Measurements from ENCODE around the gene REEP3. TPM values are rescaled to one million over a fixed set of nuclear protein-coding genes. Genes with fewer than 3 reads are reported as not detected.

The REEP3 gene
- total and polyA plus RNA-seq, 8 donors, result 7.3 to 90.4 (median 30.3) TPM

GRCh38 chr10:63641366-63641765 is 120.2 kb downstream of the REEP3 start:
- TF ChIP-seq POLR2AphosphoS5 (IDR thresholded peaks at IDR 0.05) (no peak), EP300 (IDR thresholded peaks at IDR 0.05) (no peak), CTCF (IDR thresholded peaks at IDR 0.05) (no peak)
- intact Hi-C loops (cut with DNase I; ENCODE audit: low total_unique reads), result no loop called here
- Histone ChIP-seq H3K27me3 (no peaks in the 10 kb centered on the region), H3K36me3 (no peaks in the 10 kb centered on the region), H3K4me3 (no peak overlapping the region), H3K9me3 (no peaks in the 10 kb centered on the region), H3K27ac (no peak overlapping the region), H3K4me1 (peaks cover 0 to 8% (median 2%) of the 10 kb centered on the region in 4 donors)
- DNase-seq, result no peak

GRCh38 chr10:63641799-63642198 is 120.6 kb downstream of the REEP3 start:
- H3K9me3 ChIP-seq, result no peaks in the 10 kb centered on the region
- 83 to 92% (median 85%) methylated on average over 5 of the region's 5 CpGs for WGBS, 5 donors
- intact Hi-C loops (cut with DNase I; ENCODE audit: low total_unique reads), result no loop called here
- no peak overlapping the region for H3K4me3 ChIP-seq
- no peak overlapping the region for H3K27ac ChIP-seq
- DNase-seq, result no peak
- peaks cover 0 to 8% (median 2%) of the 10 kb centered on the region in 4 donors for H3K4me1 ChIP-seq
- no peaks in the 10 kb centered on the region for H3K36me3 ChIP-seq
- no peaks in the 10 kb centered on the region for H3K27me3 ChIP-seq
- TF ChIP-seq CTCF (IDR thresholded peaks at IDR 0.05), result no peak
- TF ChIP-seq POLR2AphosphoS5 (IDR thresholded peaks at IDR 0.05), result no peak
- no peak for TF ChIP-seq POLR2A (IDR thresholded peaks at IDR 0.05)
- TF ChIP-seq EP300 (IDR thresholded peaks at IDR 0.05), result no peak

DNA sequence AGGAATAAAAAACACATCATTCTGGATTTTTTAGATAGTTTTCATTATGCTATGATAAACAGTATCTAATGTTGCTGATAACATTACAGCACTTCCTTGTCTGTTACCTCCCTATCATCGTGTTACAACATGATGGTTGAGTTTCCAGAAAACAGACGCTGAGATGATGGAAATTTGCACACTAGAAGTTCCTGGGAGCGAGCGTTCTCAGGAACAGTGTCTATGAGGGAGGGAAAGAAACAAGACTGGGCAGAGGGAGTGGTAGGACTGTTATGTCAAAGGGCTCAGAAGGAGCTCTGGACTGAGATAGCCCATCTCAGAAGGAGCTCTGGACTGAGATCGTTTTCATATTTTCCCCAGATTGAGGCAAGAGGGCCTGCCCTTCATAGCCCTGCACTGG is 121.6 kb downstream of the REEP3 start:
- H3K4me1 ChIP-seq, result peaks cover 0 to 6% (median under 1%) of the 10 kb centered on the region in 4 donors
- no peaks in the 10 kb centered on the region for H3K9me3 ChIP-seq
- no peaks in the 10 kb centered on the region for H3K36me3 ChIP-seq
- WGBS, 5 donors, result 80 to 90% (median 82%) methylated on average over 5 of the region's 5 CpGs
- H3K27ac ChIP-seq, result peak overlapping the region in 2 of 5 donors; percentile 20 to 35
- intact Hi-C loops (cut with DNase I; ENCODE audit: low total_unique reads), result no loop called here
- H3K27me3 ChIP-seq, result no peaks in the 10 kb centered on the region
- TF ChIP-seq EP300 (IDR thresholded peaks at IDR 0.05) (no peak), POLR2AphosphoS5 (IDR thresholded peaks at IDR 0.05) (no peak), CTCF (IDR thresholded peaks at IDR 0.05) (no peak), POLR2A (IDR thresholded peaks at IDR 0.05) (no peak)
- no peak overlapping the region for H3K4me3 ChIP-seq
- no peak for DNase-seq

DNA sequence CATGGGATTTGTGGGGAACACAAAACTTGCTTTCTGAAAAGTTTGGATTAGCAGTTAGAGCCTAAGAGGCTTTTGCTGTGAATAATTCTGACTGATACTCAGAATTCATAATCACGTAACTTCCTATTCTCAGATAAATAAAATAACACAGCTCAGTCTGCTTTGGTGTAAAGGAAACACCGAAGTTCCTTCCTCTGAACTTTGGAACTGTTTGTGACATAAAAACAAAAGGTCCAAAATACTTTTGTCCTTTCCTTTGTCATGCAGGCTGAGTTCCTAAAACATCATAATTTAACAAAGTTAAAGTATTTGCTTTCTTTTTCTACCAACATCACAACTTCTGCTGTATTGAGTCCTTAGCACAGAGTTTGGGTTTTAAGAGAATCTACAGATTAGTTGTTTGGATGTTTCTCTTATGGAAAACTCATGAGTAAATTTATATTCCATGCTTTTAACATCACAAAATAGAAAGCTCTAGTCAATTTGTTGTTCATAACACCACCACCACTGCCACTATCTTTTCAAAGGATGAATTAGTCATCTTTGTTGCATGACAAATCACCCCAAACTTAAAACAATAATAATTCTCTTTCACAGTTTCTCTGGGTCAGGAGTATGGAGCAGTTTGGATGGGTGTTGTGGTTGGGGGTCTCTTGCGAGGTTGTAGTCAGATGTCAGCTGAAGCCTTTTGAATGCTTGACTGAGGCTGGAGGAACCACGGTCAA is 123.4 kb downstream of the REEP3 start:
- H3K4me3 ChIP-seq, result no peak overlapping the region
- H3K27ac ChIP-seq, result peak overlapping the region; percentile 3 to 66 (median 46)
- WGBS, 5 donors, result 65 to 74% (median 72%) methylated on average over 4 of the region's 4 CpGs
- intact Hi-C loops (cut with DNase I; ENCODE audit: low total_unique reads), result no loop called here
- H3K36me3 ChIP-seq, result no peaks in the 10 kb centered on the region
- no peaks in the 10 kb centered on the region for H3K4me1 ChIP-seq
- no peak for DNase-seq
- TF ChIP-seq POLR2A (IDR thresholded peaks at IDR 0.05) (no peak), CTCF (IDR thresholded peaks at IDR 0.05) (no peak), POLR2AphosphoS5 (IDR thresholded peaks at IDR 0.05) (no peak), EP300 (IDR thresholded peaks at IDR 0.05) (no peak)
- H3K27me3 ChIP-seq, result no peaks in the 10 kb centered on the region
- H3K9me3 ChIP-seq, result no peaks in the 10 kb centered on the region
